IMR-90 (cell line): ENCODE measurements around the gene MCTP1. TPM values are rescaled to one million over a fixed set of nuclear protein-coding genes. Genes with fewer than 3 reads are reported as not detected.

Source experiments
- ATAC-seq: fragments of 200-7000 bp; cut with Tn5 transposase; 2 replicates; pipeline ENCODE4 v1.9.1; 2020; ENCODE audit warnings: low read depth, mild to moderate bottlenecking, moderate library complexity
- BruUV-seq: library from RNA; stranded (reverse); fragments of 400-500 nt; replicated peaks from 2 replicates; lab custom pipeline; 2021; lab: Mats Ljungman, UMichigan
- CTCF ChIA-PET: fragments of 300-600 bp; formaldehyde crosslinking; extraction: SDS; loops from one replicate; lab custom pipeline; 2021; ENCODE audit warnings: antibody characterized with exemption; lab: Yijun Ruan, JAX
- POLR2A ChIA-PET: fragments of 300-600 bp; sonication (Branson Sonifier 250); formaldehyde crosslinking; loops from one replicate; lab custom pipeline; 2022; ENCODE audit warnings: antibody characterized with exemption; ENCODE audit not compliant: unreplicated experiment; lab: Charles Lee
- DNase-seq: peaks from one replicate; pipeline ENCODE4 v3.0.0; 2013
- H2AFZ ChIP-seq: replicated peaks from 2 replicates; pipeline ENCODE3; 2013; ENCODE audit warnings: low read length, mild to moderate bottlenecking; ENCODE audit not compliant: poor library complexity
- H2AK5ac ChIP-seq: 2 replicates; pipeline ENCODE4 v1.6.1; 2013; ENCODE audit warnings: low read depth, low read length, inconsistent platforms
- H2AK9ac ChIP-seq: replicated peaks from 2 replicates; pipeline ENCODE3; 2013; ENCODE audit warnings: mild to moderate bottlenecking, low read depth, low read length, moderate library complexity; ENCODE audit not compliant: poor library complexity
- H2BK120ac ChIP-seq: 2 replicates; pipeline ENCODE4 v1.6.1; 2013; ENCODE audit warnings: low read depth, low read length, inconsistent platforms
- H2BK15ac ChIP-seq: 3 replicates; pipeline ENCODE4 v1.6.1; 2013; ENCODE audit warnings: low read depth, low read length, inconsistent platforms
- H2BK20ac ChIP-seq: 2 replicates; pipeline ENCODE4 v1.6.1; 2013; ENCODE audit warnings: low read depth, mild to moderate bottlenecking, inconsistent platforms, low read length, moderate library complexity
- H2BK5ac ChIP-seq: 2 replicates; pipeline ENCODE4 v1.6.1; 2013; ENCODE audit warnings: mild to moderate bottlenecking, low read depth, low read length, inconsistent platforms; ENCODE audit not compliant: poor library complexity, severe bottlenecking
- H3K14ac ChIP-seq: replicated peaks from 2 replicates; pipeline ENCODE4 v1.6.1; 2013; ENCODE audit warnings: low read depth, low read length, inconsistent platforms
- H3K18ac ChIP-seq: 2 replicates; pipeline ENCODE4 v1.6.1; 2013; ENCODE audit warnings: low read depth, low read length, control low read depth
- H3K23ac ChIP-seq: 2 replicates; pipeline ENCODE4 v1.6.1; 2013; ENCODE audit warnings: low read depth, low read length, inconsistent platforms
- H3K27ac ChIP-seq: 2 replicates; pipeline ENCODE4 v1.5.1; 2013; ENCODE audit warnings: mild to moderate bottlenecking, control low read depth, low read length; ENCODE audit not compliant: insufficient read depth
- H3K27me3 ChIP-seq: 2 replicates; pipeline ENCODE4 v1.6.1; 2013; ENCODE audit warnings: low read length; ENCODE audit not compliant: control insufficient read depth, insufficient read depth
- H3K36me3 ChIP-seq: 2 replicates; pipeline ENCODE4 v1.6.1; 2013; ENCODE audit warnings: low read length, mixed read lengths; ENCODE audit not compliant: control insufficient read depth, insufficient read depth
- H3K4ac ChIP-seq: 2 replicates; pipeline ENCODE4 v1.6.1; 2013; ENCODE audit warnings: low read depth, low read length, inconsistent platforms
- H3K4me1 ChIP-seq: 2 replicates; pipeline ENCODE4 v1.6.1; 2013; ENCODE audit warnings: low read length, mixed read lengths; ENCODE audit not compliant: control insufficient read depth, insufficient read depth
- H3K4me2 ChIP-seq: 2 replicates; pipeline ENCODE4 v1.6.1; 2013; ENCODE audit warnings: low read depth, mild to moderate bottlenecking, control low read depth, low read length, moderate library complexity
- H3K4me3 ChIP-seq: 2 replicates; pipeline ENCODE4 v1.5.1; 2013; ENCODE audit warnings: low read depth, mild to moderate bottlenecking, control low read depth, low read length, moderate library complexity; ENCODE audit not compliant: insufficient read depth
- H3K56ac ChIP-seq: 2 replicates; pipeline ENCODE4 v1.6.1; 2013; ENCODE audit warnings: low read length, inconsistent platforms; ENCODE audit not compliant: insufficient read depth; ENCODE audit errors: extremely low read depth
- H3K79me1 ChIP-seq, 2 experiments: 2 replicates each; pipeline ENCODE4 v1.6.1; 2013; ENCODE audit warnings: low read length in 2 of 2, inconsistent platforms in 1 of 2, low read depth in 1 of 2
- H3K9ac ChIP-seq: 2 replicates; pipeline ENCODE4 v1.6.1; 2013; ENCODE audit warnings: low read depth, low read length, control low read depth
- H3K9me1 ChIP-seq: 2 replicates; pipeline ENCODE4 v1.6.1; 2013; ENCODE audit warnings: low read length, inconsistent platforms; ENCODE audit not compliant: insufficient read depth
- H3K9me3 ChIP-seq: 2 replicates; pipeline ENCODE4 v1.6.1; 2013; ENCODE audit warnings: low read length; ENCODE audit not compliant: control insufficient read depth, insufficient read depth
- H4K20me1 ChIP-seq: 2 replicates; pipeline ENCODE4 v1.6.1; 2013; ENCODE audit warnings: low read length, inconsistent platforms; ENCODE audit not compliant: insufficient read depth
- H4K5ac ChIP-seq: 2 replicates; pipeline ENCODE4 v1.6.1; 2013; ENCODE audit warnings: mild to moderate bottlenecking, low read depth, low read length, control low read depth
- H4K8ac ChIP-seq, 2 experiments: 2 replicates each; pipeline ENCODE4 v1.6.1; 2013; ENCODE audit warnings: low read depth in 2 of 2, low read length in 2 of 2, control low read depth in 1 of 2, inconsistent platforms in 1 of 2
- H4K91ac ChIP-seq: 2 replicates; pipeline ENCODE4 v1.6.1; 2013; ENCODE audit warnings: low read depth, low read length, inconsistent platforms; ENCODE audit not compliant: insufficient read depth
- BHLHE40 ChIP-seq: fragments of 150-350 bp; IDR thresholded peaks from 2 replicates; pipeline ENCODE4 v1.6.1; 2016; ENCODE audit warnings: mild to moderate bottlenecking, low read depth, low read length
- CEBPB ChIP-seq: IDR thresholded peaks from 2 replicates; pipeline ENCODE4 v1.6.1; 2012; ENCODE audit warnings: low read depth, low read length, improper control_type of control experiment
- CHD1 ChIP-seq: IDR thresholded peaks from 2 replicates; pipeline ENCODE4 v1.6.1; 2012; ENCODE audit warnings: low read depth, low read length, improper control_type of control experiment
- FOS ChIP-seq: fragments of 150-350 bp; IDR thresholded peaks from 2 replicates; pipeline ENCODE4 v1.6.1; 2016; ENCODE audit warnings: low read depth, low read length
- MAFK ChIP-seq: IDR thresholded peaks from 2 replicates; pipeline ENCODE4 v1.6.1; 2012; ENCODE audit warnings: low read depth, low read length, improper control_type of control experiment
- MAZ ChIP-seq: IDR thresholded peaks from 2 replicates; pipeline ENCODE4 v1.6.1; 2012; ENCODE audit warnings: low read depth, mild to moderate bottlenecking, low read length, improper control_type of control experiment, moderate library complexity, borderline replicate concordance
- MXI1 ChIP-seq: IDR thresholded peaks from 2 replicates; pipeline ENCODE4 v1.6.1; 2012; ENCODE audit warnings: low read depth, mild to moderate bottlenecking, low read length, moderate library complexity, borderline replicate concordance
- NFE2L2 ChIP-seq: fragments of 150-350 bp; IDR thresholded peaks from 2 replicates; pipeline ENCODE4 v1.6.1; 2016; ENCODE audit warnings: low read depth, mild to moderate bottlenecking, low read length
- POLR2A ChIP-seq: IDR thresholded peaks from 2 replicates; pipeline ENCODE4 v1.6.1; 2012; ENCODE audit warnings: mild to moderate bottlenecking, low read depth, low read length
- RAD21 ChIP-seq: IDR thresholded peaks from 2 replicates; pipeline ENCODE4 v1.6.1; 2012; ENCODE audit warnings: low read length, improper control_type of control experiment
- RCOR1 ChIP-seq: IDR thresholded peaks from 2 replicates; pipeline ENCODE4 v1.6.1; 2012; ENCODE audit warnings: mild to moderate bottlenecking, low read length, improper control_type of control experiment; ENCODE audit not compliant: insufficient replicate concordance
- RFX5 ChIP-seq: IDR thresholded peaks from 2 replicates; pipeline ENCODE4 v1.8.0; 2012; ENCODE audit warnings: low read depth, mild to moderate bottlenecking, low read length, moderate library complexity
- SMC3 ChIP-seq: fragments of 150-350 bp; IDR thresholded peaks from 2 replicates; pipeline ENCODE4 v1.6.1; 2016; ENCODE audit warnings: low read depth, mild to moderate bottlenecking, antibody characterized with exemption, low read length, moderate library complexity
- WGBS, 2 experiments: methylation state at CpG; one replicate each; pipeline versions ENCODE4 v1.1.5 to v1.1.7; 2013; ENCODE audit warnings: missing lambda C conversion rate in 2 of 2; ENCODE audit not compliant: insufficient read length in 1 of 2; ENCODE audit errors: extremely low coverage in 2 of 2; 5-methylcytosine and 5-hydroxymethylcytosine counted together
- dilution Hi-C: fragments of 300-500 bp; cut with HindIII; formaldehyde crosslinking; loops from one replicate; pipeline ENCODE4 v1.14.3; 2018; ENCODE audit warnings: low sequenced_read_pairs; ENCODE audit not compliant: unreplicated experiment
- in situ Hi-C: fragments of 300-500 bp; cut with MboI; formaldehyde crosslinking; loops from 3 replicates; pipeline ENCODE4 v1.14.3; 2019; ENCODE audit warnings: low sequenced_read_pairs, inconsistent platforms, mixed read lengths
- intact Hi-C: fragments of 100-400 bp; cut with micrococcal nuclease; formaldehyde crosslinking; loops from 2 replicates; pipeline ENCODE4 v1.10.0; 2022
- polyA plus RNA-seq, 3 experiments: library from polyadenylated mRNA; depleted of rRNA; stranded (reverse); fragments of >200 nt; gene quantifications; 2 replicates each; pipeline ENCODE4 v1.2.3, GENCODE V29; 2012; ENCODE audit warnings: low replicate concordance in 1 of 3
- total RNA-seq: library from RNA; depleted of rRNA; stranded (reverse); fragments of >200 nt; gene quantifications from 2 replicates; pipeline ENCODE4 v1.2.3, GENCODE V29; 2012
- TF ChIP-seq, protein P1 (sequence below): fragments of 150-350 bp; IDR thresholded peaks from 2 replicates; pipeline ENCODE4 v1.6.1; 2017; ENCODE audit warnings: mild to moderate bottlenecking, antibody characterized with exemption, low read length, low read depth
- TF ChIP-seq, protein P2 (sequence below): fragments of 150-350 bp; IDR thresholded peaks from 2 replicates; pipeline ENCODE4 v1.6.1; 2016; ENCODE audit warnings: low read depth, mild to moderate bottlenecking, low read length, moderate library complexity, borderline replicate concordance
- TF ChIP-seq, protein P3 (sequence below): conservative IDR thresholded peaks from 2 replicates; pipeline ENCODE4 v1.5.1; 2012; ENCODE audit warnings: mild to moderate bottlenecking, low read depth, low read length, improper control_type of control experiment

The MCTP1 gene
- total and polyA plus RNA-seq, 2 of the 4 experiments (the other 2 are of a cell fraction) = 0.21 TPM; not detected in 1

DNA sequence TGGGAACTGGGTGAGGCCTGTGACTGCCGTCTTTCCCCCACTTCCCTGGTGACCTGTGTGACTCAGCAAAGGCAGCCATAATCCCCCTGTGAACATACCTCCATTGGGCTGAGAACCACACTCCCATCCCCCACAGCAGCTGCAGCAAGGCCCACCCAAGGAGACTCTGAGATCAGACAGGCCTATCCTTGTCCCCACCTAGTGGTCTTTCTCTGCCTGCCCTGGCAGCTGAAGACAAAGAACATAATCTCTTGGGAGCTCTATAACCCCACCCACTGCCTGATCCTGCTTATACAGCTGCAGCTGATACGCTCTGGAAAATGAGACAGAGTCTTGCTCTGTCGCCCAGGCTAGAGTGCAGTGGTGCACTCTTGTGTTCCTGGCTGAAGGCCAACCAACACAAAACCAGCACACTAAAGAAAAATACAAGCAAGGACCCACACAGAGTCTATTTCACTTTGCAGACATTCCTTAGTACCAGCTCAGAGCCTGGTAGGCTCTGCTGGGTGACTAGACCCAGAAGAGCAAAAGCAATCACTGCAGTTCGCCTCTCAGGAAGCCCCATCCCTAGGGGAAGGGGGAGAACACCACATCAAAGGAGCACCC, 106.7 kb downstream of the MCTP1 start:
- no peaks in the 10 kb centered on the region for H3K27me3 ChIP-seq
- intact Hi-C loops (no loop called here), in situ Hi-C loops (no loop called here), dilution Hi-C loops (no loop called here)
- no peak overlapping the region for H3K4me3 ChIP-seq
- no peaks in the 10 kb centered on the region for H3K9me1 ChIP-seq
- no peak overlapping the region for H3K18ac ChIP-seq
- no peaks in the 10 kb centered on the region for H3K79me1 ChIP-seq
- ATAC-seq (no peak), DNase-seq (no peak)
- no peak overlapping the region for H3K56ac ChIP-seq
- no peak overlapping the region for H3K9ac ChIP-seq
- H2AK5ac ChIP-seq = no peak overlapping the region
- H3K4me1 ChIP-seq = no peaks in the 10 kb centered on the region
- WGBS, 2 experiments = no CpG with 5 or more reads among the region's 4 CpGs
- H3K27ac ChIP-seq = no peak overlapping the region
- ChIA-PET CTCF (no interaction called here), POLR2A (no interaction called here)
- H3K14ac ChIP-seq = no peak overlapping the region
- no peak overlapping the region for H2AFZ ChIP-seq
- H2BK5ac ChIP-seq = no peak overlapping the region
- no peak overlapping the region for H2BK15ac ChIP-seq
- no peak overlapping the region for H2BK20ac ChIP-seq
- no peak overlapping the region for H3K4ac ChIP-seq
- no peak overlapping the region for H3K4me2 ChIP-seq
- H4K5ac ChIP-seq = no peak overlapping the region
- H4K20me1 ChIP-seq = no peaks in the 10 kb centered on the region
- no peak overlapping the region for H2BK120ac ChIP-seq
- no TSS peak for BruUV-seq
- no peaks in the 10 kb centered on the region for H3K9me3 ChIP-seq
- no peaks in the 10 kb centered on the region for H3K36me3 ChIP-seq
- TF ChIP-seq RCOR1 (no peak), CHD1 (no peak), CEBPB (no peak), FOS (no peak), MXI1 (no peak), NFE2L2 (no peak), SMC3 (no peak), MAFK (no peak), BHLHE40 (no peak), MAZ (no peak), RAD21 (no peak), RFX5 (no peak), POLR2A (no peak)
- TF ChIP-seq, protein P1, sequence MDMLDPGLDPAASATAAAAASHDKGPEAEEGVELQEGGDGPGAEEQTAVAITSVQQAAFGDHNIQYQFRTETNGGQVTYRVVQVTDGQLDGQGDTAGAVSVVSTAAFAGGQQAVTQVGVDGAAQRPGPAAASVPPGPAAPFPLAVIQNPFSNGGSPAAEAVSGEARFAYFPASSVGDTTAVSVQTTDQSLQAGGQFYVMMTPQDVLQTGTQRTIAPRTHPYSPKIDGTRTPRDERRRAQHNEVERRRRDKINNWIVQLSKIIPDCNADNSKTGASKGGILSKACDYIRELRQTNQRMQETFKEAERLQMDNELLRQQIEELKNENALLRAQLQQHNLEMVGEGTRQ = no peak
- TF ChIP-seq, protein P2, sequence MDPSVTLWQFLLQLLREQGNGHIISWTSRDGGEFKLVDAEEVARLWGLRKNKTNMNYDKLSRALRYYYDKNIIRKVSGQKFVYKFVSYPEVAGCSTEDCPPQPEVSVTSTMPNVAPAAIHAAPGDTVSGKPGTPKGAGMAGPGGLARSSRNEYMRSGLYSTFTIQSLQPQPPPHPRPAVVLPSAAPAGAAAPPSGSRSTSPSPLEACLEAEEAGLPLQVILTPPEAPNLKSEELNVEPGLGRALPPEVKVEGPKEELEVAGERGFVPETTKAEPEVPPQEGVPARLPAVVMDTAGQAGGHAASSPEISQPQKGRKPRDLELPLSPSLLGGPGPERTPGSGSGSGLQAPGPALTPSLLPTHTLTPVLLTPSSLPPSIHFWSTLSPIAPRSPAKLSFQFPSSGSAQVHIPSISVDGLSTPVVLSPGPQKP = no peak
- TF ChIP-seq, protein P3, sequence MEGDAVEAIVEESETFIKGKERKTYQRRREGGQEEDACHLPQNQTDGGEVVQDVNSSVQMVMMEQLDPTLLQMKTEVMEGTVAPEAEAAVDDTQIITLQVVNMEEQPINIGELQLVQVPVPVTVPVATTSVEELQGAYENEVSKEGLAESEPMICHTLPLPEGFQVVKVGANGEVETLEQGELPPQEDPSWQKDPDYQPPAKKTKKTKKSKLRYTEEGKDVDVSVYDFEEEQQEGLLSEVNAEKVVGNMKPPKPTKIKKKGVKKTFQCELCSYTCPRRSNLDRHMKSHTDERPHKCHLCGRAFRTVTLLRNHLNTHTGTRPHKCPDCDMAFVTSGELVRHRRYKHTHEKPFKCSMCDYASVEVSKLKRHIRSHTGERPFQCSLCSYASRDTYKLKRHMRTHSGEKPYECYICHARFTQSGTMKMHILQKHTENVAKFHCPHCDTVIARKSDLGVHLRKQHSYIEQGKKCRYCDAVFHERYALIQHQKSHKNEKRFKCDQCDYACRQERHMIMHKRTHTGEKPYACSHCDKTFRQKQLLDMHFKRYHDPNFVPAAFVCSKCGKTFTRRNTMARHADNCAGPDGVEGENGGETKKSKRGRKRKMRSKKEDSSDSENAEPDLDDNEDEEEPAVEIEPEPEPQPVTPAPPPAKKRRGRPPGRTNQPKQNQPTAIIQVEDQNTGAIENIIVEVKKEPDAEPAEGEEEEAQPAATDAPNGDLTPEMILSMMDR = no peak
- no peak overlapping the region for H3K23ac ChIP-seq
- H2AK9ac ChIP-seq = no peak overlapping the region
- no peak overlapping the region for H4K8ac ChIP-seq
- no peak overlapping the region for H4K91ac ChIP-seq
